Glutamatergic neuron (in vitro differentiated cells): Measurements from ENCODE around the gene SNRPD3. TPM values are rescaled to one million over a fixed set of nuclear protein-coding genes. Genes with fewer than 3 reads are reported as not detected.

Experiments used
- DNase-seq: peaks from one replicate; pipeline ENCODE4 v3.0.0; 2022
- H3K27ac Mint-ChIP-seq: one replicate; pipeline ENCODE4 v1.8.0; 2020; ENCODE audit warnings: mild to moderate bottlenecking, mixed read lengths, inconsistent platforms; ENCODE audit not compliant: unreplicated experiment
- H3K27me3 Mint-ChIP-seq: one replicate; pipeline ENCODE4 v1.8.0; 2020; ENCODE audit warnings: mild to moderate bottlenecking, moderate library complexity, mixed read lengths, inconsistent platforms; ENCODE audit not compliant: unreplicated experiment
- H3K36me3 Mint-ChIP-seq: one replicate; pipeline ENCODE4 v1.8.0; 2020; ENCODE audit warnings: mild to moderate bottlenecking, mixed read lengths, inconsistent platforms; ENCODE audit not compliant: unreplicated experiment
- H3K4me1 Mint-ChIP-seq: one replicate; pipeline ENCODE4 v1.8.0; 2020; ENCODE audit warnings: mild to moderate bottlenecking, low read depth, mixed read lengths, inconsistent platforms; ENCODE audit not compliant: unreplicated experiment
- H3K4me3 Mint-ChIP-seq: one replicate; pipeline ENCODE4 v1.8.0; 2020; ENCODE audit warnings: mild to moderate bottlenecking, mixed read lengths, inconsistent platforms; ENCODE audit not compliant: unreplicated experiment
- H3K9me3 Mint-ChIP-seq: one replicate; pipeline ENCODE4 v1.8.0; 2020; ENCODE audit warnings: mild to moderate bottlenecking, moderate library complexity, mixed read lengths, inconsistent platforms; ENCODE audit not compliant: unreplicated experiment
- total RNA-seq: library from RNA; stranded (reverse); fragmentation: NEBNext Ultra II Directional; extraction: Animal tissue kit (Norgen Biotek cat#: 25700); gene quantifications from one replicate; pipeline ENCODE4 v1.2.1, GENCODE V29; 2021; ENCODE audit not compliant: unreplicated experiment
- TF ChIP-seq, protein P1 (sequence below): fragments of 200-600 bp; sonication (generic); IDR thresholded peaks from one replicate; pipeline ENCODE4 v1.5.0; 2021; ENCODE audit not compliant: partially characterized antibody, unreplicated experiment

SNRPD3 gene
- total RNA-seq, 1 donor from 2014 or later, result 86.7 TPM

DNA sequence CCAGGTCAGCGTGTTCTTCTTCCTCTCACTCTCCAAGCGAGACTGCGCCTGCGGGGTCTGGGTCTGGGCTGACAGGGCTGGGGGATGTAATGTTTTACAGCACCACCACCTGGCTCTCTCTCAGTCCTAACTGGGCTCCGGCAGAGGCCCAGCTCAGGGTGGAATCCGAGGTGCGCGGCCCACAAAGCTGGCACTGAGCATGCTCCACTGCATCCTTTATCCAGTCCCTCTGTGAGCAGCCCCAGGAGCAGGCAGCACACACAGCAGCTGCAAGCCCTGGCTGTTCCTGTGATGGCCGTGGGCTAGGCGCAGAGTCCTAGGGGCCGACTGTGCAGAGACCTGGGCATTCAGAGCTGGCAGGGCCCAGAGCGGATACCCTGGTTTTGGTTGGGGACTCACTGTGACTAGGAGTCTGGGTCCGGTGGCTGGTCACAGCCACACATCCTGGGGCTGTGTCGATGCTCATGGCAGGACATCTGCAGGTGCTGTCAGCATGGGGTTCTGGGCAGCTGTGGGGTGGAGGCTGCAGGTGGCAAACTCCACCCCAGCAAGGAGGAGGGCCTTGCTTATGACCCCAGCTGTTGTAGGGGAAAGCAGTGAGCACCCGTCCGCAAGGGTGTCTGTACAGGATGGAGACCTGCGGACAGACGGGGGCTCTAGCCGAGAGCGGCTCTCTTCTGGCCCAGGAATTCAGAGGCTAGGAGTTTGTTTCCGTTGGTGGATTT, 33.1 kb downstream of the SNRPD3 start:
- Mint-ChIP-seq H3K27ac (no peak overlapping the region), H3K27me3 (peaks cover 3% of the 10 kb centered on the region), H3K36me3 (no peaks in the 10 kb centered on the region), H3K4me3 (no peak overlapping the region), H3K9me3 (peaks cover 6% of the 10 kb centered on the region), H3K4me1 (peaks cover 7% of the 10 kb centered on the region)
- DNase-seq, result no peak
- TF ChIP-seq, protein P1, sequence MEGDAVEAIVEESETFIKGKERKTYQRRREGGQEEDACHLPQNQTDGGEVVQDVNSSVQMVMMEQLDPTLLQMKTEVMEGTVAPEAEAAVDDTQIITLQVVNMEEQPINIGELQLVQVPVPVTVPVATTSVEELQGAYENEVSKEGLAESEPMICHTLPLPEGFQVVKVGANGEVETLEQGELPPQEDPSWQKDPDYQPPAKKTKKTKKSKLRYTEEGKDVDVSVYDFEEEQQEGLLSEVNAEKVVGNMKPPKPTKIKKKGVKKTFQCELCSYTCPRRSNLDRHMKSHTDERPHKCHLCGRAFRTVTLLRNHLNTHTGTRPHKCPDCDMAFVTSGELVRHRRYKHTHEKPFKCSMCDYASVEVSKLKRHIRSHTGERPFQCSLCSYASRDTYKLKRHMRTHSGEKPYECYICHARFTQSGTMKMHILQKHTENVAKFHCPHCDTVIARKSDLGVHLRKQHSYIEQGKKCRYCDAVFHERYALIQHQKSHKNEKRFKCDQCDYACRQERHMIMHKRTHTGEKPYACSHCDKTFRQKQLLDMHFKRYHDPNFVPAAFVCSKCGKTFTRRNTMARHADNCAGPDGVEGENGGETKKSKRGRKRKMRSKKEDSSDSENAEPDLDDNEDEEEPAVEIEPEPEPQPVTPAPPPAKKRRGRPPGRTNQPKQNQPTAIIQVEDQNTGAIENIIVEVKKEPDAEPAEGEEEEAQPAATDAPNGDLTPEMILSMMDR, result no peak

DNA sequence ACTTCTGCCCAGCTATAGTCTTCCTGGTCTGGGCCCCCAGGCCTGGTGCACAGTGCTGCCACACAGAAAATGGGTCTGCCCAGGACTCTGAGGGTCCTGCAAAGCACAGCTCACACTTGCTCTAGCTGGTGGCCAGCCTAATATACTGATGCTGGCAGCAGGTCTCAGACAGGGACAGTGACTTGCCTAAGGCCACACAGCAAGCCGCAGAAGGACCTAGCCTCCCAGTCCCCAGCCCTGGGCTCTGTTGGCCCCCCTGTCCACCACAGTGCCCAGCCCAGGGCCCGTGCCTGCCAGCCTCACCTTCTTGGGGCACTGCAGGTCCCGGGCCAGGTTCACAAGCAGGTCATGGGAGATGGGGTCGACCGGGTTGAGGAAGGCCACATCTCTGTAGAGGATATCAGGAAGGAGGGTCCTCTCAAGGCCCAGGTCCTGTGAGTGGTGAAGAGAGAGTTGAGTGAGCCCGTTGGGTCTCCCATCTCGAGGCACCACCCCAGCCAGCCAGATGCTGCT, 33.8 kb downstream of the SNRPD3 start:
- TF ChIP-seq, protein P1, result no peak
- no peak for DNase-seq
- Mint-ChIP-seq H3K4me1 (peaks cover 7% of the 10 kb centered on the region), H3K27me3 (peaks cover 4% of the 10 kb centered on the region), H3K4me3 (no peak overlapping the region), H3K9me3 (peaks cover 6% of the 10 kb centered on the region), H3K27ac (no peak overlapping the region), H3K36me3 (no peaks in the 10 kb centered on the region)

DNA sequence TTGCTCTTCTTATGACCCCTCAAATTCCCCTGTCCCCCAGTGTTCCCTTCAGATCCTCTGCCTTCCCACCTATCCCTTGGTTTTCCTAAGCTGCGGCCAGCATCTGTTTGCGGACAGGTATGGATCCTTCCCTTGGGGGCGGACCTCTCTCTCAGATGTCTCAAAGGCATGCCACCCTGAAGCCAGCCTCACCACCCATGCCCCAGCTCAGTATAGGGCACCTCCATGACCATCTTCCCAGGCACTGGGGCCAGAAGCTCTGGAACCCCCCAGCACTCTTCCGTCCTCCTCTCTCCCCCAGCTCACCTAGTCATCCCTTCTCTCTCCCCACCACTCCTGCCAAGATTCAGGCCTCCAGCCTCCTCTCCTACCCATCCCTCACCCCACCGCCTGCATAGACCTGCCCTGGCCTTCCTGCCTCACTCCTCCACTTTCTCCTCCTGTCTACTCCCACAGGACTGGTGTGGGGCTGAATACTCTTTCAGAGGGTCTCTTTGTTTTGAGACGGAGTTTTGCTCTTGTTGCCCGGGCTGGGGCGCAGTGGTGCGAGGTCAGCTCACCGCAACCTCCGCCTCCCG, 34.9 kb downstream of the SNRPD3 start:
- TF ChIP-seq, protein P1, result no peak
- peaks cover 8% of the 10 kb centered on the region for H3K4me1 Mint-ChIP-seq
- peaks cover 5% of the 10 kb centered on the region for H3K27me3 Mint-ChIP-seq
- peak overlapping the region; percentile 34 for H3K4me3 Mint-ChIP-seq
- no peak for DNase-seq
- peaks cover 6% of the 10 kb centered on the region for H3K9me3 Mint-ChIP-seq
- H3K27ac Mint-ChIP-seq, result no peak overlapping the region
- H3K36me3 Mint-ChIP-seq, result no peaks in the 10 kb centered on the region

DNA sequence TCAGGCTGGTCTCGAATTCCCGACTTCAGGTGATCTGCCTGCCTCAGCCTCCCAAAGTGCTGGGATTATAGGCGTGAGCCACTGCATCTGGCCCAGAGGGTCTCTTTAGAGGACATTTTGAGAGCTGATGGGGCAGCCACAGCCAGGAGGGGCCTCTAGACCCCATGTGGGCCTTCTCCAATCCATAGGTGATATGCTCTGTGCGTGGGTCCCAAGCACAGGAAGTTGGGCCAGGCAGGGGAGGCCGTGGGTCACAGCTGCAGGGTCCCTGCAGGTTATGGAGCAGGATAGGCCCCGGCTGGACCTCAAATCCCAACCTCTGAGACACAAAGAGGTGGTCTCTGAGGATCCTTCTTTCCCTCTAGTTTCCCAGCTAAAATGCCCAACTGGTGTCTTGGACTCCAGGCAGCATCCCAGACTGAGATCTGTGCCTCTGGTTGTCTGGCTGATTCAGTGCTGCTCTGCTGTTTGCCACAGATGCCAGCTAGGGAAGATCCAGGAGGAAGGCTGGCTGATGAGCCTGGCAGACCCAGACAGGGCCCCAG, 35.6 kb downstream of the SNRPD3 start:
- H3K4me3 Mint-ChIP-seq, result peak overlapping the region; percentile 42

More for the DNA sequence above, 35.6 kb downstream of the SNRPD3 start:
- Mint-ChIP-seq H3K9me3 (peaks cover 6% of the 10 kb centered on the region), H3K4me1 (peaks cover 8% of the 10 kb centered on the region), H3K27ac (no peak overlapping the region), H3K36me3 (no peaks in the 10 kb centered on the region), H3K27me3 (peaks cover 5% of the 10 kb centered on the region)
- DNase-seq, result no peak
- TF ChIP-seq, protein P1, result no peak
